HepG2 (cell line): ENCODE results near the gene PRPF38B.

Experiments
- ATF2 ChIP-seq: sonication (generic); formaldehyde crosslinking; IDR thresholded peaks from 2 replicates; pipeline ENCODE4 v1.4.0; 2020; ENCODE audit warnings: missing genetic modification reagents
- ETS1 ChIP-seq: sonication (generic); formaldehyde crosslinking; IDR thresholded peaks from 2 replicates; pipeline ENCODE4 v1.4.0; 2020; ENCODE audit warnings: missing genetic modification reagents
- GMEB1 ChIP-seq: sonication (generic); formaldehyde crosslinking; IDR thresholded peaks from 2 replicates; pipeline ENCODE4 v1.5.1; 2020; ENCODE audit warnings: missing genetic modification reagents, mild to moderate bottlenecking, borderline replicate concordance
- KAT7 ChIP-seq: IDR thresholded peaks from 2 replicates; pipeline ENCODE4 v1.6.1; 2018; ENCODE audit warnings: borderline replicate concordance, missing compliant biosample characterization
- MXI1 ChIP-seq: IDR thresholded peaks from 3 replicates; pipeline ENCODE4 v1.6.1; 2012; ENCODE audit warnings: low read depth, low read length, inconsistent platforms, borderline replicate concordance
- PHF8 ChIP-seq: sonication (generic); formaldehyde crosslinking; IDR thresholded peaks from 2 replicates; pipeline ENCODE4 v1.5.0; 2020; ENCODE audit warnings: missing genetic modification reagents
- RXRA ChIP-seq: sonication (generic); formaldehyde crosslinking; IDR thresholded peaks from 2 replicates; pipeline ENCODE4 v1.5.1; 2020; ENCODE audit warnings: missing genetic modification reagents
- ZFP36 ChIP-seq: fragments of 150-350 bp; IDR thresholded peaks from 2 replicates; pipeline ENCODE4 v1.6.1; 2018; ENCODE audit warnings: borderline replicate concordance, low read length, low read depth; ENCODE audit not compliant: partially characterized antibody

- TF ChIP-seq GMEB1 (no peak), MXI1 (no peak), ZFP36 (no peak), PHF8 (CRISPR knock-in tag) (no peak), ATF2 (CRISPR knock-in tag) (no peak), RXRA (CRISPR knock-in tag) (no peak), KAT7 (no peak), ETS1 (CRISPR knock-in tag) (no peak)
Measured at GRCh38 chr1:108671143-108671542, 21.0 kb upstream of the PRPF38B start.
